ENCODE data around the gene ITPR2.

GRCh38 chr12:26520109-26520508 lies 312.9 kb downstream of the ITPR2 start:
- TF ChIP-seq CTCF (IDR thresholded peaks at IDR 0.05; ENCODE audit: insufficient read depth, low read length) (no peak), POLR2AphosphoS5 (IDR thresholded peaks at IDR 0.05; ENCODE audit: low read depth) (no peak), REST (IDR thresholded peaks at IDR 0.05; ENCODE audit: insufficient replicate concordance, low read depth) (no peak)

All from HL-60 (cell line).